HG03469 (cell line): ENCODE measurements around the gene PRKCE.

Source experiments
- ATAC-seq: cut with Tn5 transposase; IDR thresholded peaks from one replicate; pipeline ENCODE4 v1.9.1; 2021; ENCODE audit warnings: mild to moderate bottlenecking, moderate library complexity, moderate number of reproducible peaks; ENCODE audit not compliant: unreplicated experiment

Gene PRKCE

GRCh38 chr2:45799679-45800381, 148.4 kb downstream of the PRKCE start:
- ATAC-seq, result no peak

- no peak for ATAC-seq
These were observed 151.1 kb downstream of the PRKCE start for GRCh38 chr2:45802499-45803138.

GRCh38 chr2:45804987-45805755, 153.7 kb downstream of the PRKCE start:
- ATAC-seq, result no peak

- no peak for ATAC-seq
These were observed 155.3 kb downstream of the PRKCE start for GRCh38 chr2:45806563-45807358.

- ATAC-seq, result no peak
These were observed 156.9 kb downstream of the PRKCE start for GRCh38 chr2:45808294-45808800.

- ATAC-seq, result no peak
These were observed 157.7 kb downstream of the PRKCE start for GRCh38 chr2:45809205-45809604.

GRCh38 chr2:45812011-45812500, 160.6 kb downstream of the PRKCE start:
- no peak for ATAC-seq

- no peak for ATAC-seq
These were observed 161.8 kb downstream of the PRKCE start for GRCh38 chr2:45813003-45813941.

- no peak for ATAC-seq
These were observed 163.0 kb downstream of the PRKCE start for GRCh38 chr2:45814488-45814887.

GRCh38 chr2:45814951-45815621, 163.6 kb downstream of the PRKCE start:
- no peak for ATAC-seq

GRCh38 chr2:45816272-45816671, 164.8 kb downstream of the PRKCE start:
- ATAC-seq, result no peak

- no peak for ATAC-seq
These were observed 167.1 kb downstream of the PRKCE start for GRCh38 chr2:45818591-45818990.

- no peak for ATAC-seq
These were observed 168.6 kb downstream of the PRKCE start for GRCh38 chr2:45820048-45820447.

- ATAC-seq, result no peak
These were observed 170.2 kb downstream of the PRKCE start for GRCh38 chr2:45821558-45822271.

GRCh38 chr2:45822272-45822630, 170.8 kb downstream of the PRKCE start:
- no peak for ATAC-seq

GRCh38 chr2:45823723-45824206, 172.3 kb downstream of the PRKCE start:
- no peak for ATAC-seq

GRCh38 chr2:45825001-45825651, 173.7 kb downstream of the PRKCE start:
- no peak for ATAC-seq

GRCh38 chr2:45826460-45826859, 175.0 kb downstream of the PRKCE start:
- ATAC-seq, result no peak
